H9 (cell line): ENCODE measurements around the gene NPHS2. TPM values are rescaled to one million over a fixed set of nuclear protein-coding genes. Genes with fewer than 3 reads are reported as not detected.

Experiments used
- DNase-seq: peaks from one replicate; pipeline ENCODE4 v3.0.0-alpha.2; 2017
- H2AFZ ChIP-seq: one replicate; pipeline ENCODE4 v1.6.1; 2013; ENCODE audit warnings: mild to moderate bottlenecking, low read length, control low read depth, moderate library complexity
- H2AK5ac ChIP-seq: 2 replicates; pipeline ENCODE4 v1.6.1; 2013; ENCODE audit warnings: low read length, control low read depth, mixed read lengths; ENCODE audit not compliant: insufficient read length
- H2BK120ac ChIP-seq: one replicate; pipeline ENCODE4 v1.6.1; 2013; ENCODE audit warnings: low read depth, mild to moderate bottlenecking, low read length, control low read depth, inconsistent platforms; ENCODE audit not compliant: poor library complexity, severe bottlenecking
- H2BK12ac ChIP-seq: 2 replicates; pipeline ENCODE4 v1.6.1; 2013; ENCODE audit warnings: low read length, control low read depth, mixed read lengths, low read depth; ENCODE audit not compliant: insufficient read length
- H2BK15ac ChIP-seq: 2 replicates; pipeline ENCODE4 v1.6.1; 2013; ENCODE audit warnings: low read depth, low read length, control low read depth
- H2BK20ac ChIP-seq: one replicate; pipeline ENCODE4 v1.6.1; 2013; ENCODE audit warnings: low read depth, mild to moderate bottlenecking, low read length, control low read depth, inconsistent platforms; ENCODE audit not compliant: poor library complexity, severe bottlenecking
- H2BK5ac ChIP-seq: 2 replicates; pipeline ENCODE4 v1.6.1; 2013; ENCODE audit warnings: low read length, control low read depth, mixed read lengths; ENCODE audit not compliant: insufficient read length
- H3K14ac ChIP-seq: 2 replicates; pipeline ENCODE4 v1.6.1; 2013; ENCODE audit warnings: low read length, control low read depth; ENCODE audit not compliant: insufficient read depth
- H3K18ac ChIP-seq: 2 replicates; pipeline ENCODE4 v1.6.1; 2013; ENCODE audit warnings: low read depth, mild to moderate bottlenecking, mixed read lengths, low read length, control low read depth; ENCODE audit not compliant: insufficient read length
- H3K23ac ChIP-seq: 2 replicates; pipeline ENCODE4 v1.6.1; 2013; ENCODE audit warnings: low read length, control low read depth, mixed read lengths, low read depth; ENCODE audit not compliant: insufficient read length
- H3K23me2 ChIP-seq: 2 replicates; pipeline ENCODE4 v1.6.1; 2013; ENCODE audit warnings: low read depth, mild to moderate bottlenecking, mixed read lengths, low read length, control low read depth; ENCODE audit not compliant: insufficient read length, poor library complexity, severe bottlenecking
- H3K27ac ChIP-seq: 2 replicates; pipeline ENCODE4 v1.5.1; 2013; ENCODE audit warnings: low read length, control low read depth, mixed read lengths, low read depth; ENCODE audit not compliant: insufficient read length
- H3K27me3 ChIP-seq: 2 replicates; pipeline ENCODE4 v1.6.1; 2013; ENCODE audit warnings: low read length, control low read depth, inconsistent platforms; ENCODE audit not compliant: insufficient read depth
- H3K4ac ChIP-seq: 2 replicates; pipeline ENCODE4 v1.6.1; 2013; ENCODE audit warnings: low read depth, mild to moderate bottlenecking, control low read depth, inconsistent platforms, low read length, moderate library complexity
- H3K4me1 ChIP-seq: 2 replicates; pipeline ENCODE4 v1.6.1; 2013; ENCODE audit warnings: low read length, control low read depth, inconsistent platforms; ENCODE audit not compliant: insufficient read depth
- H3K4me2 ChIP-seq: 2 replicates; pipeline ENCODE4 v1.6.1; 2013; ENCODE audit warnings: low read length, control low read depth, mixed read lengths; ENCODE audit not compliant: insufficient read length, insufficient read depth
- H3K56ac ChIP-seq: 2 replicates; pipeline ENCODE4 v1.6.1; 2013; ENCODE audit warnings: low read depth, mild to moderate bottlenecking, mixed read lengths, low read length, control low read depth; ENCODE audit not compliant: insufficient read length
- H3K79me1 ChIP-seq: 2 replicates; pipeline ENCODE4 v1.6.1; 2013; ENCODE audit warnings: low read depth, mild to moderate bottlenecking, moderate library complexity, low read length, control low read depth, inconsistent platforms; ENCODE audit not compliant: insufficient read depth, poor library complexity, severe bottlenecking
- H3K79me2 ChIP-seq: 2 replicates; pipeline ENCODE4 v1.6.1; 2013; ENCODE audit warnings: low read length, control low read depth, inconsistent platforms; ENCODE audit not compliant: insufficient read depth
- H3K9ac ChIP-seq: 2 replicates; pipeline ENCODE4 v1.6.1; 2013; ENCODE audit warnings: low read length, control low read depth, mixed read lengths; ENCODE audit not compliant: insufficient read length; ENCODE audit errors: extremely low read depth
- H3K9me3 ChIP-seq: one replicate; pipeline ENCODE4 v1.6.1; 2013; ENCODE audit warnings: low read depth, low read length, inconsistent platforms; ENCODE audit not compliant: control insufficient read depth
- H3T11ph ChIP-seq: one replicate; pipeline ENCODE4 v1.6.1; 2013; ENCODE audit warnings: mild to moderate bottlenecking, low read length, control low read depth, inconsistent platforms
- H4K20me1 ChIP-seq: one replicate; pipeline ENCODE4 v1.6.1; 2013; ENCODE audit not compliant: control insufficient read depth, insufficient read length, insufficient read depth
- H4K5ac ChIP-seq: 2 replicates; pipeline ENCODE4 v1.6.1; 2013; ENCODE audit warnings: low read depth, mild to moderate bottlenecking, mixed read lengths, low read length, control low read depth; ENCODE audit not compliant: insufficient read length
- H4K8ac ChIP-seq: replicated peaks from 2 replicates; pipeline ENCODE4 v1.6.1; 2013; ENCODE audit warnings: low read length, control low read depth, mixed read lengths, low read depth; ENCODE audit not compliant: insufficient read length
- H4K91ac ChIP-seq: 2 replicates; pipeline ENCODE4 v1.6.1; 2013; ENCODE audit warnings: low read depth, mild to moderate bottlenecking, moderate library complexity, mixed read lengths, low read length, control low read depth; ENCODE audit not compliant: insufficient read length
- H3K27ac Mint-ChIP-seq, 3 experiments: 2 replicates in 2 of 3; 3 replicates in 1 of 3; pipeline ENCODE4 v1.8.0; 2020 to 2021; ENCODE audit warnings: mixed read lengths in 3 of 3, mild to moderate bottlenecking in 1 of 3, moderate library complexity in 1 of 3
- H3K27me3 Mint-ChIP-seq: 2 replicates; pipeline ENCODE4 v1.8.0; 2021; ENCODE audit warnings: low read depth, mild to moderate bottlenecking, moderate library complexity, mixed read lengths
- H3K36me3 Mint-ChIP-seq, 3 experiments: 2 replicates in 2 of 3; 3 replicates in 1 of 3; pipeline ENCODE4 v1.8.0; 2020 to 2021; ENCODE audit warnings: low read depth in 3 of 3, mixed read lengths in 3 of 3; ENCODE audit not compliant: insufficient read depth in 1 of 3
- H3K4me1 Mint-ChIP-seq, 2 experiments: 2 replicates each; pipeline ENCODE4 v1.8.0; 2020; ENCODE audit warnings: mixed read lengths in 2 of 2
- H3K4me3 Mint-ChIP-seq, 2 experiments: 2 replicates in 1 of 2; 3 replicates in 1 of 2; pipeline ENCODE4 v1.8.0; 2020 to 2021; ENCODE audit warnings: mild to moderate bottlenecking in 2 of 2, mixed read lengths in 2 of 2, moderate library complexity in 1 of 2
- H3K9me3 Mint-ChIP-seq, 2 experiments: 2 replicates in 1 of 2; 3 replicates in 1 of 2; pipeline ENCODE4 v1.8.0; 2020; ENCODE audit warnings: mild to moderate bottlenecking in 2 of 2, mixed read lengths in 2 of 2, moderate library complexity in 1 of 2
- CTCF ChIP-seq: fragments of 200-600 bp; sonication (generic); conservative IDR thresholded peaks from 3 replicates; pipeline ENCODE4 v1.8.0; 2021; ENCODE audit warnings: antibody characterized with exemption, mild to moderate bottlenecking
- WGBS: extraction: QIAGEN DNeasy Blood & Tissue Kit; methylation state at CpG from one replicate; pipeline ENCODE4 v1.1.7; 2013; ENCODE audit warnings: missing lambda C conversion rate, low lambda C conversion rate, mixed read lengths; ENCODE audit not compliant: insufficient read length; ENCODE audit errors: extremely low coverage; 5-methylcytosine and 5-hydroxymethylcytosine counted together
- total RNA-seq: library from RNA; stranded (reverse); gene quantifications from 2 replicates; pipeline ENCODE4 v1.2.1, GENCODE V29; 2021

NPHS2 gene
- total RNA-seq, 1 experiment from 2014 or later: not detected

- no peaks in the 10 kb centered on the region for H4K20me1 ChIP-seq
- no peak overlapping the region for H2AK5ac ChIP-seq
- H3K18ac ChIP-seq: no peak overlapping the region
- H3K27me3 ChIP-seq: no peaks in the 10 kb centered on the region
- H3K79me1 ChIP-seq: no peaks in the 10 kb centered on the region
- Mint-ChIP-seq H3K36me3 (no peaks in the 10 kb centered on the region; a peak in 1 of 7 replicates), H3K4me1 (peaks cover 8 to 9% of the 10 kb centered on the region in 2 experiments), H3K27ac (no peak overlapping the region), H3K4me3 (no peak overlapping the region), H3K27me3 (no peaks in the 10 kb centered on the region), H3K9me3 (no peaks in the 10 kb centered on the region; a peak in 2 of 5 replicates)
- no peak overlapping the region for H2AFZ ChIP-seq
- H3T11ph ChIP-seq: no peak overlapping the region
- no peak overlapping the region for H3K4ac ChIP-seq
- no peak overlapping the region for H3K4me2 ChIP-seq
- H3K27ac ChIP-seq: no peak overlapping the region
- no peak overlapping the region for H3K9ac ChIP-seq
- no peaks in the 10 kb centered on the region for H3K9me3 ChIP-seq
- H3K79me2 ChIP-seq: no peaks in the 10 kb centered on the region
- H4K5ac ChIP-seq: no peak overlapping the region
- no peak overlapping the region for H3K14ac ChIP-seq
- no peak for TF ChIP-seq CTCF
- no peak overlapping the region for H3K56ac ChIP-seq
- no peak overlapping the region for H4K8ac ChIP-seq
- H2BK15ac ChIP-seq: no peak overlapping the region
- no peaks in the 10 kb centered on the region for H3K4me1 ChIP-seq
- no peak for DNase-seq
- no peak overlapping the region for H2BK5ac ChIP-seq
- H2BK120ac ChIP-seq: no peak overlapping the region
- no peak overlapping the region for H2BK12ac ChIP-seq
- H2BK20ac ChIP-seq: no peak overlapping the region
- no peak overlapping the region for H4K91ac ChIP-seq
- WGBS: no CpG with 5 or more reads among the region's 1 CpG
- no peaks in the 10 kb centered on the region for H3K23me2 ChIP-seq
- H3K23ac ChIP-seq: no peak overlapping the region
These were observed 17.7 kb downstream of the NPHS2 start for GRCh38 chr1:179558078-179558477.
